DOHH2 (cell line): ENCODE results near the gene IDNK.

Experiments used
- CTCF ChIP-seq: fragments of 200-600 bp; sonication (generic); IDR thresholded peaks from one replicate; pipeline ENCODE4 v1.5.1; 2014; ENCODE audit warnings: antibody characterized with exemption, mild to moderate bottlenecking, low read depth, low read length; ENCODE audit not compliant: poor library complexity, severe bottlenecking
- EZH2phosphoT487 ChIP-seq: fragments of 200-600 bp; sonication (generic); IDR thresholded peaks from 2 replicates; pipeline ENCODE4 v1.6.1; 2017; ENCODE audit warnings: borderline replicate concordance, mild to moderate bottlenecking, antibody characterized with exemption, low read length, moderate library complexity, mixed read lengths

- TF ChIP-seq CTCF (no peak), EZH2phosphoT487 (no peak)
Observed at GRCh38 chr9:83629433-83630104, 6.6 kb downstream of the IDNK start.
